ENCODE measurements around the gene OR10R2. TPM values are rescaled to one million over a fixed set of nuclear protein-coding genes. Genes with fewer than 3 reads are reported as not detected.

The OR10R2 gene
- total RNA-seq = not detected

GRCh38 chr1:158471920-158472319, at the start of gene OR10R2:
Gene OR10R2, plus strand, starts transcription at chr1:158472220. Its CDS starts 106 bp downstream, at chr1:158472326.

GRCh38 chr1:158426137-158426536, 45.9 kb upstream of the OR10R2 start, which contains the start of gene OR10K2:
Gene OR10K2, minus strand, starts transcription at chr1:158426237. Its CDS starts 5,371 bp downstream, at chr1:158420866.

GRCh38 chr1:158461534-158461933, 10.5 kb upstream of the OR10R2 start, which contains the start of gene OR10K1:
Gene OR10K1, plus strand, starts transcription at chr1:158461834. Its CDS starts 3,728 bp downstream, at chr1:158465562.

Other genes with a start within 250 kb of the OR10R2 start
- gene CD1A, start 217.8 kb upstream of the OR10R2 start, total RNA-seq = not detected
- gene CD1C, start 182.3 kb upstream of the OR10R2 start, total RNA-seq = not detected
- gene CD1B, start 140.7 kb upstream of the OR10R2 start, total RNA-seq = not detected
- gene CD1E, start 118.3 kb upstream of the OR10R2 start, total RNA-seq = not detected
- not detected for gene OR10T2, start 72.8 kb upstream of the OR10R2 start, total RNA-seq
- gene OR10K2, start 46.0 kb upstream of the OR10R2 start, total RNA-seq = not detected
- gene OR10K1, start 10.4 kb upstream of the OR10R2 start, total RNA-seq = not detected
- gene OR6Y1, start 82.2 kb downstream of the OR10R2 start, total RNA-seq = not detected
- not detected for gene OR6P1, start 98.4 kb downstream of the OR10R2 start, total RNA-seq
- not detected for gene OR10X1, start 107.7 kb downstream of the OR10R2 start, total RNA-seq
- gene OR10Z1, start 133.0 kb downstream of the OR10R2 start, total RNA-seq = not detected
- gene SPTA1, start 214.5 kb downstream of the OR10R2 start, total RNA-seq = 0.92 TPM
- not detected for gene OR6K2, start 228.4 kb downstream of the OR10R2 start, total RNA-seq
- not detected for gene OR6K3, start 248.5 kb downstream of the OR10R2 start, total RNA-seq